WTC11 (cell line): ENCODE data around the gene ABCC2.

Experiments
- CBFB ChIP-seq: sonication (generic); formaldehyde crosslinking; IDR thresholded peaks from 2 replicates; pipeline ENCODE4 v1.8.1; 2022; ENCODE audit warnings: mild to moderate bottlenecking, low read depth, missing genetic modification reagents
- ELF4 ChIP-seq: sonication (generic); formaldehyde crosslinking; IDR thresholded peaks from 2 replicates; pipeline ENCODE4 v1.8.1; 2022; ENCODE audit warnings: low read depth, mild to moderate bottlenecking, moderate library complexity, missing genetic modification reagents
- ZNF423 ChIP-seq: fragments of 250-450 bp; sonication (Bioruptor Pico); IDR thresholded peaks from 2 replicates; pipeline ENCODE4 v2.1.2; 2022; ENCODE audit warnings: mild to moderate bottlenecking, moderate library complexity
- TF ChIP-seq, protein P1 (sequence below): sonication (generic); formaldehyde crosslinking; IDR thresholded peaks from 2 replicates; pipeline ENCODE4 v1.8.0; 2022; ENCODE audit warnings: missing genetic modification reagents
- TF ChIP-seq, protein P2 (sequence below): sonication (generic); formaldehyde crosslinking; IDR thresholded peaks from 2 replicates; pipeline ENCODE4 v1.8.1; 2022; ENCODE audit warnings: low read depth, missing genetic modification reagents, borderline replicate concordance

DNA sequence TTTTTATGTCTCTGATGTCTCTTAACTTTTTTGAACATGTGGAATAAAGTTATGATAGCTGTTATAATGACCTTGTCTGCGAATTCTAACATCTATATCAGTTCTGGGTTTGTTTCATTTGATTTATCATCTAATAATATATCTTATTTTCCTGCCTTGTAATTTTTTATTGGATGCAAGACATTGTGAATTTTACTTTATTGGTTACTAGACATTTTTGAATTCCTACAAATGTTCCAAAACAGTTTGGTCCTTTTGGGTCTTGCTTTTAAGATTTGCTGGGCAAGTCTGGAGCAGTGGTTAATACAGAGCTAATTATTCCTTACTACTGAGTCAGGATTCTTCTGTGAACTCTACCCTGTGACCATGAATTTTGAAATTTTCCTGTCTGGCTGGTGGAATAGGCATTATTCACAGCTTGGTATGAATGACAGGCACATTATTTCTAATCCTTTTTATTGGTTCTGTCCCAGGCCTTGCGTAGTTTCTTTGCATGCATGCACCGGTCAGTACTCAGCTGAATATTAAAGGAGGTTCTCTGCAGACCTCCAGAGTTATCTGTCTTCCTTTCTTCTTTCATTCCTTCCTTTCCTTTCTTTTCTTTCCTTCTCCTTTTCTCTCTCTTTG is 41.4 kb upstream of the ABCC2 start:
- TF ChIP-seq, protein P1, sequence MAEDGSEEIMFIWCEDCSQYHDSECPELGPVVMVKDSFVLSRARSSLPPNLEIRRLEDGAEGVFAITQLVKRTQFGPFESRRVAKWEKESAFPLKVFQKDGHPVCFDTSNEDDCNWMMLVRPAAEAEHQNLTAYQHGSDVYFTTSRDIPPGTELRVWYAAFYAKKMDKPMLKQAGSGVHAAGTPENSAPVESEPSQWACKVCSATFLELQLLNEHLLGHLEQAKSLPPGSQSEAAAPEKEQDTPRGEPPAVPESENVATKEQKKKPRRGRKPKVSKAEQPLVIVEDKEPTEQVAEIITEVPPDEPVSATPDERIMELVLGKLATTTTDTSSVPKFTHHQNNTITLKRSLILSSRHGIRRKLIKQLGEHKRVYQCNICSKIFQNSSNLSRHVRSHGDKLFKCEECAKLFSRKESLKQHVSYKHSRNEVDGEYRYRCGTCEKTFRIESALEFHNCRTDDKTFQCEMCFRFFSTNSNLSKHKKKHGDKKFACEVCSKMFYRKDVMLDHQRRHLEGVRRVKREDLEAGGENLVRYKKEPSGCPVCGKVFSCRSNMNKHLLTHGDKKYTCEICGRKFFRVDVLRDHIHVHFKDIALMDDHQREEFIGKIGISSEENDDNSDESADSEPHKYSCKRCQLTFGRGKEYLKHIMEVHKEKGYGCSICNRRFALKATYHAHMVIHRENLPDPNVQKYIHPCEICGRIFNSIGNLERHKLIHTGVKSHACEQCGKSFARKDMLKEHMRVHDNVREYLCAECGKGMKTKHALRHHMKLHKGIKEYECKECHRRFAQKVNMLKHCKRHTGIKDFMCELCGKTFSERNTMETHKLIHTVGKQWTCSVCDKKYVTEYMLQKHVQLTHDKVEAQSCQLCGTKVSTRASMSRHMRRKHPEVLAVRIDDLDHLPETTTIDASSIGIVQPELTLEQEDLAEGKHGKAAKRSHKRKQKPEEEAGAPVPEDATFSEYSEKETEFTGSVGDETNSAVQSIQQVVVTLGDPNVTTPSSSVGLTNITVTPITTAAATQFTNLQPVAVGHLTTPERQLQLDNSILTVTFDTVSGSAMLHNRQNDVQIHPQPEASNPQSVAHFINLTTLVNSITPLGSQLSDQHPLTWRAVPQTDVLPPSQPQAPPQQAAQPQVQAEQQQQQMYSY (CRISPR knock-in tag): no peak
- TF ChIP-seq CBFB (CRISPR knock-in tag) (no peak), ZNF423 (no peak), ELF4 (no peak)
- TF ChIP-seq, protein P2, sequence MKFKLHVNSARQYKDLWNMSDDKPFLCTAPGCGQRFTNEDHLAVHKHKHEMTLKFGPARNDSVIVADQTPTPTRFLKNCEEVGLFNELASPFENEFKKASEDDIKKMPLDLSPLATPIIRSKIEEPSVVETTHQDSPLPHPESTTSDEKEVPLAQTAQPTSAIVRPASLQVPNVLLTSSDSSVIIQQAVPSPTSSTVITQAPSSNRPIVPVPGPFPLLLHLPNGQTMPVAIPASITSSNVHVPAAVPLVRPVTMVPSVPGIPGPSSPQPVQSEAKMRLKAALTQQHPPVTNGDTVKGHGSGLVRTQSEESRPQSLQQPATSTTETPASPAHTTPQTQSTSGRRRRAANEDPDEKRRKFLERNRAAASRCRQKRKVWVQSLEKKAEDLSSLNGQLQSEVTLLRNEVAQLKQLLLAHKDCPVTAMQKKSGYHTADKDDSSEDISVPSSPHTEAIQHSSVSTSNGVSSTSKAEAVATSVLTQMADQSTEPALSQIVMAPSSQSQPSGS: no peak
